ENCODE results near the gene KRTAP13-3. TPM values are rescaled to one million over a fixed set of nuclear protein-coding genes. Genes with fewer than 3 reads are reported as not detected.

The KRTAP13-3 gene
- polyA plus RNA-seq, 5 donors: not detected

Other genes starting within 250 kb of the KRTAP13-3 start
- gene CLDN8, start 209.8 kb downstream of the KRTAP13-3 start, polyA plus RNA-seq (ENCODE audit: insufficient read depth in 1 of 5, insufficient read length in 5 of 5, low replicate concordance in 1 of 5): under 1 TPM; 0.14 to 0.48 (median 0.30) TPM
- gene KRTAP24-1, start 143.0 kb downstream of the KRTAP13-3 start, polyA plus RNA-seq (ENCODE audit: insufficient read depth in 1 of 5, insufficient read length in 5 of 5, low replicate concordance in 1 of 5): not detected
- not detected for gene KRTAP25-1, start 136.4 kb downstream of the KRTAP13-3 start, polyA plus RNA-seq (ENCODE audit: insufficient read depth in 1 of 5, insufficient read length in 5 of 5, low replicate concordance in 1 of 5)
- gene KRTAP26-1, start 105.6 kb downstream of the KRTAP13-3 start, polyA plus RNA-seq (ENCODE audit: insufficient read depth in 1 of 5, insufficient read length in 5 of 5, low replicate concordance in 1 of 5): not detected
- gene KRTAP27-1, start 88.2 kb downstream of the KRTAP13-3 start, polyA plus RNA-seq (ENCODE audit: insufficient read depth in 1 of 5, insufficient read length in 5 of 5, low replicate concordance in 1 of 5): not detected
- not detected for gene KRTAP23-1, start 77.3 kb downstream of the KRTAP13-3 start, polyA plus RNA-seq (ENCODE audit: insufficient read depth in 1 of 5, insufficient read length in 5 of 5, low replicate concordance in 1 of 5)
- not detected for gene KRTAP13-2, start 53.7 kb downstream of the KRTAP13-3 start, polyA plus RNA-seq (ENCODE audit: insufficient read depth in 1 of 5, insufficient read length in 5 of 5, low replicate concordance in 1 of 5)
- not detected for gene KRTAP13-1, start 29.9 kb downstream of the KRTAP13-3 start, polyA plus RNA-seq (ENCODE audit: insufficient read depth in 1 of 5, insufficient read length in 5 of 5, low replicate concordance in 1 of 5)
- gene KRTAP13-4, start 4.3 kb upstream of the KRTAP13-3 start, polyA plus RNA-seq (ENCODE audit: insufficient read depth in 1 of 5, insufficient read length in 5 of 5, low replicate concordance in 1 of 5): not detected
- gene KRTAP15-1, start 14.3 kb upstream of the KRTAP13-3 start, polyA plus RNA-seq (ENCODE audit: insufficient read depth in 1 of 5, insufficient read length in 5 of 5, low replicate concordance in 1 of 5): not detected
- not detected for gene KRTAP19-1, start 54.4 kb upstream of the KRTAP13-3 start, polyA plus RNA-seq (ENCODE audit: insufficient read depth in 1 of 5, insufficient read length in 5 of 5, low replicate concordance in 1 of 5)
- gene KRTAP19-2, start 61.5 kb upstream of the KRTAP13-3 start, polyA plus RNA-seq (ENCODE audit: insufficient read depth in 1 of 5, insufficient read length in 5 of 5, low replicate concordance in 1 of 5): not detected
- gene KRTAP19-3, start 66.1 kb upstream of the KRTAP13-3 start, polyA plus RNA-seq (ENCODE audit: insufficient read depth in 1 of 5, insufficient read length in 5 of 5, low replicate concordance in 1 of 5): not detected
- not detected for gene KRTAP19-4, start 71.2 kb upstream of the KRTAP13-3 start, polyA plus RNA-seq (ENCODE audit: insufficient read depth in 1 of 5, insufficient read length in 5 of 5, low replicate concordance in 1 of 5)
- not detected for gene KRTAP19-5, start 76.2 kb upstream of the KRTAP13-3 start, polyA plus RNA-seq (ENCODE audit: insufficient read depth in 1 of 5, insufficient read length in 5 of 5, low replicate concordance in 1 of 5)
- gene KRTAP19-6, start 115.9 kb upstream of the KRTAP13-3 start, polyA plus RNA-seq (ENCODE audit: insufficient read depth in 1 of 5, insufficient read length in 5 of 5, low replicate concordance in 1 of 5): not detected
- gene KRTAP19-7, start 135.4 kb upstream of the KRTAP13-3 start, polyA plus RNA-seq (ENCODE audit: insufficient read depth in 1 of 5, insufficient read length in 5 of 5, low replicate concordance in 1 of 5): not detected
- gene KRTAP22-2, start 164.5 kb upstream of the KRTAP13-3 start, polyA plus RNA-seq (ENCODE audit: insufficient read depth in 1 of 5, insufficient read length in 5 of 5, low replicate concordance in 1 of 5): not detected
- gene KRTAP6-3, start 166.5 kb upstream of the KRTAP13-3 start, polyA plus RNA-seq (ENCODE audit: insufficient read depth in 1 of 5, insufficient read length in 5 of 5, low replicate concordance in 1 of 5): not detected
- gene KRTAP6-2, start 173.0 kb upstream of the KRTAP13-3 start, polyA plus RNA-seq (ENCODE audit: insufficient read depth in 1 of 5, insufficient read length in 5 of 5, low replicate concordance in 1 of 5): not detected
- not detected for gene KRTAP22-1, start 175.2 kb upstream of the KRTAP13-3 start, polyA plus RNA-seq (ENCODE audit: insufficient read depth in 1 of 5, insufficient read length in 5 of 5, low replicate concordance in 1 of 5)
- gene KRTAP6-1, start 188.0 kb upstream of the KRTAP13-3 start, polyA plus RNA-seq (ENCODE audit: insufficient read depth in 1 of 5, insufficient read length in 5 of 5, low replicate concordance in 1 of 5): not detected
- gene KRTAP20-1, start 190.5 kb upstream of the KRTAP13-3 start, polyA plus RNA-seq (ENCODE audit: insufficient read depth in 1 of 5, insufficient read length in 5 of 5, low replicate concordance in 1 of 5): not detected
- gene KRTAP20-4, start 194.7 kb upstream of the KRTAP13-3 start, polyA plus RNA-seq (ENCODE audit: insufficient read depth in 1 of 5, insufficient read length in 5 of 5, low replicate concordance in 1 of 5): not detected
- not detected for gene KRTAP20-2, start 209.3 kb upstream of the KRTAP13-3 start, polyA plus RNA-seq (ENCODE audit: insufficient read depth in 1 of 5, insufficient read length in 5 of 5, low replicate concordance in 1 of 5)
- not detected for gene KRTAP20-3, start 216.9 kb upstream of the KRTAP13-3 start, polyA plus RNA-seq (ENCODE audit: insufficient read depth in 1 of 5, insufficient read length in 5 of 5, low replicate concordance in 1 of 5)